HUDEP-2 (cell line): ENCODE data around the gene ZNF582.
"Not testable (repeated sequence)": the region's sequence is repeated elsewhere in the genome, so short reads cannot be mapped to it uniquely, and the experiment has no call there.

Experiments used
- DNase-seq, 76 experiments: peaks; one replicate each; lab custom pipeline; 2025; ENCODE audit not compliant: unreplicated experiment in 76 of 76; lab: John Stamatoyannopoulos, UW

Gene ZNF582

DNA sequence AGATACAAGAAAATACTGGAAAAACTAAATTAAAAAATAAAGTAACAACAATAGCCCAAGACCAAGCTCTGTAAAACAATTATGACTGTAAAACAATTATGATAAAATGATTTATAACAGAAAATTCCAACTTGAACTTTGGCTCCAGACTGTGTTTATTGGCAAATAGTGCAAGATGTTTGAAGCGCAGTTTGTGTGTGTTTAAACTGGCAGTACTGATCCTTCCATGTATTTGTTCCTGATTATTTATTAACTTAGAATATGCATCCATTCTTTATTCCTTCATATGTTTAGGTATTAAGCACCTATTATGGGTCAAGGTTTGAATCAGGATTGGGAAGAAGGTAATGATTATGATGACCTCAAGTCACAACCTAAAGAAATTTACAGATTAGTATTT is 37.8 kb downstream of the ZNF582 start:
- no peak for DNase-seq

DNA sequence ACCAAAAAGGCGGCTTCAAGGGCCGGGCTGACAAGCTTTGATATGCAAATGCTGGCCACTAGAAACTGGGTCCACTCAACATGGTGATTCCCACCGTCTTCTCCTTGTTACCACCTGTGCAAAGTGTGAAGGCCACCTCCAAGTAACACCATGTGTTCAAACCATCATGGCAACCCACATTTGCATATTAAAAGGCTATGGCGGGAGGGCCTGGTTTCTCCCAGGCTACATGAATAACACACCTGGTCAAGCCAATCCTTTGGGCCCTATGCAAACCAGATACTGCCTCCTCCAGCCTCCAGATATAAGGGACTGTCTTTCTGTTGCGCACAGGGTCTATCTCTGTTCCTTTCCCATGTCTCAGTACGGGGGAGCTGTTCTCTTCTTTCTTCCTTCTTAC is 42.1 kb downstream of the ZNF582 start:
- no peak for DNase-seq

- peak in 56 of 76 experiments; percentile 4 to 80 (median 56) for DNase-seq
These were observed 42.8 kb downstream of the ZNF582 start for GRCh38 chr19:56350416-56351045.

- peak in 44 of 76 experiments; percentile 8 to 70 (median 36) for DNase-seq
These were observed 45.0 kb downstream of the ZNF582 start for GRCh38 chr19:56348289-56348877.

DNA sequence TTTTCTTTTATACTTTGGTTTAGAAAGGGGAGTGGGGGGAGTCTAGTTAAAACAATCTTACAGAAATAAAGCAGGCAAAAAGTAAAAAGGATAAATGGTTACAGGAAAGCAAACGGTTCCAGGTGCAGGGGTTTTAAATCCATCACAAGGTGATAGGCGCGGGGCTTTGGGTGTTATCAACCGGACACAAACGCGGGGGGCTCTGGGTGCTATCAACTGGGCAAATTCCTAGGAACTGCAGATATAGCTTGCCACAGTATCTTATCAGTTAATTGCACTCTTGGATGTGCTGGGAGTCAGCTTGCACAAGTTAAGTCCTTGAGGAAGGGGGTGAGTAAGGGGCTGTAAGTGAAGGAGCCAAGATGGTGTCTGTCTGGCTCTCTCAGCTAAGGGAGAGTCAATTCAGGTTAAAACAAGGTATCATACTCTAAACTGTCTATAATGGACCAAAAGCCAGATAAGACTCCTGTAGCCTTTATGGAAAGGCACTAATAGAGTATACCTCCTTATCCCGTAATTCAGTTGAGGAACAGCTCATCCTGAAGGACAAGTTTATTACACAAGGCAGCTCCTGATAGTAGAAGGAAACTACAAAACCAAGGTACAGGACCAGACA is 46.1 kb downstream of the ZNF582 start:
- peak in 3 of 76 experiments; percentile 7 to 24 (median 17) for DNase-seq

- DNase-seq, result no peak
These were observed 51.4 kb downstream of the ZNF582 start for GRCh38 chr19:56341948-56342347.

DNA sequence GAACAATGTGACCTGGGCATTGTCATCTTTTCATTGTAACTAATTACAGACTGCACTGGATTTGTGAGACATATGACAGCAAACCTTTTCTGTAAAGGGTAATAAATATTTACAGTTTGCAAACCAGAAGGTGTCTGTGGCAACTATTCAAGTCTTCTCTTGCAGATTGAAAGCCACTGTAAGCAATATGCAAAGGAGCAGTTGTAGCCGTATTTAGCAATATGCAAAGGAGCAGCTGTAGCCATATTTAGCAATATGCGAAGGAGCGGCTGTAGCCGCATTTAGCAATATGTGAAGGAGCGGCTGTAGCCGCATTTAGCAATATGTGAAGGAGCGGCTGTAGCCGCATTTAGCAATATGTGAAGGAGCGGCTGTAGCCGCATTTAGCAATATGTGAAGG is 54.3 kb downstream of the ZNF582 start:
- not testable (repeated sequence) for DNase-seq

DNA sequence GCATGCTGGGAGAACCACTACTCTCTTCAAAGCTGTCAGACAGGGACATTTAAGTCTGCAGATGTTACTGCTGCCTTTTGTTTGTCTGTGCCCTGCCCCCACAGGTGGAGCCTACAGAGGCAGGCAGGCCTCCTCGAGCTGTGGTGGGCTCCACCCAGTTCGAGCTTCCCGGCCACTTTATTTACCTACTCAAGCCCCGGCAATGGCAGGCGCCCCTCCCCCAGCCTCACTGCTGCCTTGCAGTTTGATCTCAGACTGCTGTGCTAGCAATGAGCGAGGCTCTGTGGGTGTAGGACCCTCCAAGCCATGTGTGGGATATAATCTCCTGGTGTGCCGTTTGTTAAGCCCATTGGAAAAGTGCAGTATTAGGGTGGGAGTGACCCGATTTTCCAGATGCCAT is 56.3 kb downstream of the ZNF582 start:
- DNase-seq, result not testable (repeated sequence)

DNA sequence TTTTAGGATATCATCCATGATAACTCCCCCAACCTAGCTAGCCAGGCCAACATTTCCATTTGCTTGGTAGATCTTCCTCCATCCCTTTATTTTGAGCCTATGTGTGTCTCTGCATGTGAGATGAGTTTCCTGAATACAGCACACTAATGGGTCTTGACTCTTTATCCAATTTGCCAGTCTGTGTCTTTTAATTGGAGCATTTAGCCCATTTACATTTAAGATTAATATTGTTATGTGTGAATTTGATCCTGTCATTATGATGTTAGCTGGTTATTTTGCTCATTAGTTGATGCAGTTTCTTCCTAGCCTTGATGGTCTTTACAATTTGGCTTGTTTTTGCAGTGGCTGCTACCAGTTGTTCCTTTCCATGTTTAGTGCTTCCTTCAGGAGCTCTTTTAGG is 58.0 kb downstream of the ZNF582 start:
- DNase-seq, result not testable (repeated sequence)

- peak in 59 of 76 experiments; percentile 14 to 82 (median 57) for DNase-seq
These were observed 59.8 kb downstream of the ZNF582 start for GRCh38 chr19:56333506-56333905.
